ENCODE measurements around the gene GNMT. TPM values are rescaled to one million over a fixed set of nuclear protein-coding genes. Genes with fewer than 3 reads are reported as not detected.

GNMT gene
- polyA plus RNA-seq, 1 donor, result 2.1 TPM

- no peak for DNase-seq
These were observed 52.7 kb downstream of the GNMT start for GRCh38 chr6:43013097-43013842.

Other genes starting within 250 kb of the GNMT start
- 3.1 TPM for gene PRPH2, start 238.2 kb upstream of the GNMT start, polyA plus RNA-seq (ENCODE audit: insufficient read length)
- 19.0 TPM for gene TBCC, start 214.7 kb upstream of the GNMT start, polyA plus RNA-seq (ENCODE audit: insufficient read length)
- gene BICRAL, start 178.7 kb upstream of the GNMT start, polyA plus RNA-seq (ENCODE audit: insufficient read length), result 17.4 TPM
- 138 TPM for gene RPL7L1, start 81.1 kb upstream of the GNMT start, polyA plus RNA-seq (ENCODE audit: insufficient read length)
- gene PTCRA, start 44.7 kb upstream of the GNMT start, polyA plus RNA-seq (ENCODE audit: insufficient read length), result not detected
- gene CNPY3, start 31.3 kb upstream of the GNMT start, polyA plus RNA-seq (ENCODE audit: insufficient read length), result 58.0 TPM
- 18.2 TPM for gene PEX6, start 18.4 kb downstream of the GNMT start, polyA plus RNA-seq (ENCODE audit: insufficient read length)
- gene PPP2R5D, start 23.8 kb downstream of the GNMT start, polyA plus RNA-seq (ENCODE audit: insufficient read length), result 72.5 TPM
- gene MEA1, start 53.2 kb downstream of the GNMT start, polyA plus RNA-seq (ENCODE audit: insufficient read length), result 76.7 TPM
- gene KLHDC3, start 53.5 kb downstream of the GNMT start, polyA plus RNA-seq (ENCODE audit: insufficient read length), result 85.4 TPM
- 63.6 TPM for gene RRP36, start 60.9 kb downstream of the GNMT start, polyA plus RNA-seq (ENCODE audit: insufficient read length)
- gene CUL7, start 93.1 kb downstream of the GNMT start, polyA plus RNA-seq (ENCODE audit: insufficient read length), result 49.7 TPM
- gene MRPL2, start 98.7 kb downstream of the GNMT start, polyA plus RNA-seq (ENCODE audit: insufficient read length), result 53.2 TPM
- 72.4 TPM for gene KLC4, start 98.9 kb downstream of the GNMT start, polyA plus RNA-seq (ENCODE audit: insufficient read length)
- 213 TPM for gene PTK7, start 115.6 kb downstream of the GNMT start, polyA plus RNA-seq (ENCODE audit: insufficient read length)
- gene SRF, start 210.5 kb downstream of the GNMT start, polyA plus RNA-seq (ENCODE audit: insufficient read length), result 28.2 TPM
- 44.3 TPM for gene CUL9, start 221.4 kb downstream of the GNMT start, polyA plus RNA-seq (ENCODE audit: insufficient read length)